ENCODE results near the gene JMJD7.

The JMJD7 gene

DNA sequence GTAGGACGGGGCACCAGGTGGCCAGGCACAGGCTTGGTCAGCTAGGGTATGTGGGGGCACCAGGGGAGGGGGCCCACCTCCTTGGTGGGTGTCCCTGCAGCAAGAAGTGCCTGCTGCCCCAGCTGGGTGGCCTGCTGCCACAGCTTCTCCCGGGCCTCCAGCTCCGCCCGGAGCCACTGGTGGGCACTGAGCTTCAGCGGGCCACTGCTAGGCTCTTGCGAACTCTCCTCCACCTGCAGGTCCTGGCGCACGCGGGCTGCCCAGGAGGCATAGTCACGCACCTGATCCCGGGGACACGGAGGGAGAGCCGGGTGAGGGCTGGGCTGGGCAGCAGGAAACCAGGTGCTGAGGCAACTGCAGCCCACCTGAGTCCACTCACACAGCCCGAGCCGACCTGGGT is 40.4 kb downstream of the JMJD7 start:
- DNase-seq: no peak

DNA sequence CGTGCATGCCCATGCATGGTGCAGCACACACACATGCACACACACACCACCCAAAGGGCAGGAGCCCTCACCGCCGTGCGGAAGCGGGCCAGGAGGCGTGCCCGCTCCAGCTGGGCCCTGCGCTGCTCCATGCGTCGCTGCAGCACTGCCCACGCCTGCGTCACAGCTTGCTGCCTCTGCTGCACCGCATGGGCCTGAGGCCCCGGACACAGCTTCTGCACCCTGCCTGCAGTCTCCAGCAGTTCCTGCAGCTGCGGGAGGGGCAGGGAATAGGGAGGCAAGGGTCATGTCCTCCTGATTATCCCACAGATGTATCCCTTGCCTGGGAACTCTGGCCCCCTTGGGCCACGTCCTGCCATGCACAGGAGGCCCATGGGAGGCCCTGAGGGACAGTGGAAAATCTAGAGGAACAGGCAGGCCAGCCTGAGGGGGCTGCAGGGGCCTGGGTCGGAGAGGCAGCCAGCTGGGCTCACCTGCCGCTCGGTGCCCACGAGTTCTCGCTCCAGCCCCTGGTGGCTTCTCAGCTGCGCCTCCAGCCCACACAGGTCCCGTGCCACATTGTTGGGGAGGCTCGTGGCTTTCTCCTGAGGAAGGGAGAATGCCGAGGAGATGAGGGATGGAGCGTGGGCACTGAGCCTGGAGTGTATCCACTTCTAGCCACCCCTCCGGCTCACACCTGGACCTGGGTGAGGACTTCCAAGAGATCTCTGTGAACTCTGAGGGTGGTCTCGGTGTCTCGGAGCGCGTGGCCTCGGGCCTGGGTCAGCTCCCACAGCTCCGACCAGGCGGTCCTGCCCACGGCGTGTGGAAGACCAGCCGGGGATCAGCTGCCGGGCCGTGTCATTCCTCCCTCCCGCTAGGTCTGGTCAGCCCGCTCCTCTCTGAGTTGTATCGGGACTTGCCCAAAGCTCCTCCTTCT is 42.1 kb downstream of the JMJD7 start:
- no peak for DNase-seq

DNA sequence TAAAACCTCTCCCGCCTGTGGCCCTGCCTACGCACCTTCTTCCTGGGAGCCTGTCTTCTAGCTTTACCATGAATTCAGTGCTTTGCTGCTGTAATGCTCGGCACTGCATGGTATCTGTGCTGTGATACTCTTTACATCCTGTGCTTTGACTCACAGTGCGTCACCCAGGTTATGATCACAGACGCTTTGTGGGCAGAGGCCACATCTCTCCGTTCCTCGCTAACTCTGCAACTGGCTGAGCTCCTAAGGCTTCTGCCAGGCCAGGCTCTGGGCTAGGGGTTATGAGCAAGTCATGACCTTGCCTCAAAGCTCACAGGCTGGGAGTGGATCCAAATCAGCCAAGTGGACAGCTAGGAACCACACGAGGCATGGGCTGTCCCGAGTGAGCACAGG is 42.8 kb downstream of the JMJD7 start:
- DNase-seq: no peak

DNA sequence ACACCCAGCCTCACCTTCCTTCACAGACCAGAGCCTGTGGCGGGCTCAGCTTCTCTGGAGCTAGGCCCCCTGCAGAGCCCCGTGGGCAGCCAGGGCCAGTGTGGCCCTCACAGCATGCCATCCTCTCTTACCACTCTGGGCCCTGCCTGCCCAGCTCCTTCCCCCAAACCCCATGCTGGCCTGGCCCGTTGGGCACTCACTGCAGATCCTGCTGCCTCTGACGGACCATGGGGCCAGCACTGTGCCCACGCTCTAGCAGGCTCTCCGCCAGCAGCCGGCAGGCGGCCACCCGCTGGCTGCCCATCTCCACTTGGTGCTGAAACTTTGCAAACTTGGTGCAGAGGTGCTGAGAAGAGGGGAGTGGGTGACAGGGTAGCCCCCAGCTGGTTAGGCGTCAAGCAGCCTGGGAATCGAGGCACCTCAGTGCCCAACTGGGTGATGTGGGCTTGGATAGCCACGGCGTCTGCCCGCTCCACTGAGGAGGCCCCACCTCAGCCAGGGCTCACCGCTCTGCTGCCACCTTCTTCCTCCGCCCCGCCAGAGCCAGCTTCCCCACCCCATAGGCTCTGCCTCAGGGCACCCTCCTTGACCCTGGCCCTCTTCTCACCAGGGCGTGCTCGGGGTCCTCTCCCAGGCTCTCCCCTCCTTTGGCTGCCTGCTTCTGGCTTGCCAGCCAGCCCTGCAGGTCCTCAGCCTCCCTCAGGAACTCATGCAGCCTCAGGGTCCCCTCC is 43.4 kb downstream of the JMJD7 start:
- no peak for DNase-seq

GRCh38 chr15:41872166-41872747 is 44.4 kb downstream of the JMJD7 start:
- no peak for DNase-seq

- peak; percentile 48 for DNase-seq
These were observed 45.8 kb downstream of the JMJD7 start for GRCh38 chr15:41873711-41874110.

- no peak for DNase-seq
These were observed 46.8 kb downstream of the JMJD7 start for GRCh38 chr15:41874736-41875135.

GRCh38 chr15:41876007-41876406 is 48.1 kb downstream of the JMJD7 start:
- peak; percentile 51 for DNase-seq

GRCh38 chr15:41876689-41877088 is 48.8 kb downstream of the JMJD7 start:
- no peak for DNase-seq

- peak; percentile 45 for DNase-seq
These were observed 49.9 kb downstream of the JMJD7 start for GRCh38 chr15:41877631-41878354.

DNA sequence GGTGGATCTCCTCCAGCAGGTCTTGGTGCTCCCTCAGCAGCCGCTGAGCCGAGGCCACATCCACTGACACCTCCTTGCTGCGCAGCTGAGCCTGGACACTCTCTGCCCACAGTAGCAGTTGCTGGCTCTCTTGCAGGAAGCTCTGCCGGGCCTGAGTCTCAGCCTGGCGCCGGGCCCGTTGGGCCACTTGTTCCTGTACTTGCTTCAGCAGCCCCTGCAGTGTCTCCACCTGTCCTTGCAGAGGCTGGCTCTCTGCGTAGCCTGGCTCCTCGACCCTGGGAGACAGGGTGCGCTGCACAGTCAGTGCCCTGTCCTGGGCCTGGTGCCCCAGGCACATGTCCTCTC is 50.4 kb downstream of the JMJD7 start:
- peak; percentile 61 for DNase-seq

DNA sequence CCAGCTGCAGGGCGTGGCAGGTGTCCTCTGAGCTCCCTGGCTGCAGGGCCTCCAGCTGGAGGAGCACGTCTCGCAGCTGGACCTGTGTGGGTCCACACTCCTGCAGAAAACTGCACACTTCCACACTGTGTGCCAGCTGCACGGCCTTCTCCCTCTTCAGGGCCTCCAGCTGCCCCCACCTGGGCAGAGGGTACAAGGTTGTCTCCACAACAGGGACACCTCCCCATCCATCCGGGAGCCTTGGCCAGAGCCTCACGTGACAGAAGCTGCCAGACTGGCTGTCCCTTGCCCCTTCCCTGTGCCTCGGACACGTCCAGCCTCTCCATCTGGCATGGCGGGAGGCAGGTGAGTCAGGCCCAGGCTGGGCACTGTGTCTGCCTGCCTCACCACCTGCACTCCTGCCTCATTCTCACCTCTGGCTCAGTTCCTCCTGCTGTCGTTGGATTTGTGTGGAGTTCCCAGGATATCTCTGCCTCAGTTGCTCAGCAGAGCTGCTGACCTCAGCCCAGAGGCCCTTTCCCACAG is 51.5 kb downstream of the JMJD7 start:
- DNase-seq: no peak

- DNase-seq: no peak
These were observed 52.4 kb downstream of the JMJD7 start for GRCh38 chr15:41880156-41880877.

DNA sequence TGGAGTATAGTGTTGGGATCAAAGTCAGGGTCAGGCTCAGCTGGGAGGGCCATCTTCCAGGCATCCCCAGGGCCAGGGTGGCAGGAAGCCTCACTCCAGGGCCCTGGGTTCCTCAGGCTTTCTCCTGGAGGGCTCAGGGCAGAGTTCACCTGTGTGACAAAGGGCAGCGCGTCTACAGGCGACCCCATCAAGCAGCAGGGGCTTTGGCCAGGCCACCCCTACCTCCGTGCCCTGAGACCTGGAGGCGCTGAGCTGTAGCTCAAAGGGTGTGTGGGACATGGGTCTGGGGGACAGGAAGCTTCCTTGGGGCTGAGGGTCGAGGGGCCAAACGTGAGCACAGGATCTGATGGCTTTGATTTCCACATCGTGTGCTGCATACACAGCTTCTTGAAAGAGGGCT is 53.2 kb downstream of the JMJD7 start:
- no peak for DNase-seq

DNA sequence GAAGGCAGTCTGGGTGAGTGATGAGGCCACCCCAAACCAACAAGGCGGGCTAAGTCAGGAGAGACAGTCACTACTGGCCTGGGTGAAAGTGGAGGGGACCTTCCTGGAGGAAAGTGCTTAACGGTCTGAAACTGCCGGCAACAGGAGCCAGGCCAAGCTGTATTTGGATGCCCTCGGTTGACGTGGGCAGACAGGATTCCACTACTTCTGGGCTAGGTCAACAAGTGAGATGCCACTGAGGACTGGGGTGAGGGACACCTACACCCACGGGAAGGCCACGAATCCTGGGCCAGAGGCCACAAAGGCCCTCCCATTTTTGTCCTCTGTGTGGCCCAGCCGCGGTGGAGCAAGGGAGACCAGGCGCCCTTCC is 53.6 kb downstream of the JMJD7 start:
- no peak for DNase-seq

DNA sequence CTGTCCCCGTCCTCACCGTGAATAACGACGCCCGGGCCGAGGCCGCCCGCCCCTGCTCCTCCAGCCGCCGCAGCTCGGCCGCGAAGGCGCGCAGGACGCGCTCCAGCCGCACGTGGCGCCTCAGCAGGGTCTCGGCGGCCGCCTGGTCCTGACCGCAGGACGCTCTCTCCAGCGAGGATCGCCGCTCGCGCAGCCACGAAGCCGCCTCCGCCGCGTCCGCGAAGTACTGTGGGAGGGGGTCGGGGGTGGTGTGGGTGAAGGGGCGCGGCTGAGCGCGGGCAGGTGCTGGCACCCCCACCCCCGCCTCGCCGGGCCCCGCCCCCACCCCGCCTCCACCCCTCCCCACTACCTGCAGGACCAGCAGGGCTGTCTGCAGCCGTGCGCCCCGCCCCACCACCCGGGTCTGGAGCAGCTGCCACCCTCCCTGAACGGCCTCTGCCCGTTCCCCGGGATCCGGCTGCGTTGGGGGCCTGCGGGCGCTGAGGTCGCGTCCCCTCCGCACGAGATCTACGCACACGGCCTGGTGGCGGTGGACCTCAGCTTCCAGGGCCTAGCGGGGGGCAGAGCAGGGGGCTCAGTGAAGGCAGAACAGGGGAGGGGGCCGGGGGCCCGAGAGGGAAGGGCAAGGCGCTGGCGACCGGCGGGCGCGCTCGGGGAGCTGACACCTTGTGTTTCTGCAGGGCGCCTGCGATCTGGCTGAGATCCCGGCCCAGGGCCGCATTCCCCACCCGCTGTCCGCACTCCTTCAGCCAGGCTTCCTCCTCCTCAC is 54.2 kb downstream of the JMJD7 start:
- DNase-seq: no peak

DNA sequence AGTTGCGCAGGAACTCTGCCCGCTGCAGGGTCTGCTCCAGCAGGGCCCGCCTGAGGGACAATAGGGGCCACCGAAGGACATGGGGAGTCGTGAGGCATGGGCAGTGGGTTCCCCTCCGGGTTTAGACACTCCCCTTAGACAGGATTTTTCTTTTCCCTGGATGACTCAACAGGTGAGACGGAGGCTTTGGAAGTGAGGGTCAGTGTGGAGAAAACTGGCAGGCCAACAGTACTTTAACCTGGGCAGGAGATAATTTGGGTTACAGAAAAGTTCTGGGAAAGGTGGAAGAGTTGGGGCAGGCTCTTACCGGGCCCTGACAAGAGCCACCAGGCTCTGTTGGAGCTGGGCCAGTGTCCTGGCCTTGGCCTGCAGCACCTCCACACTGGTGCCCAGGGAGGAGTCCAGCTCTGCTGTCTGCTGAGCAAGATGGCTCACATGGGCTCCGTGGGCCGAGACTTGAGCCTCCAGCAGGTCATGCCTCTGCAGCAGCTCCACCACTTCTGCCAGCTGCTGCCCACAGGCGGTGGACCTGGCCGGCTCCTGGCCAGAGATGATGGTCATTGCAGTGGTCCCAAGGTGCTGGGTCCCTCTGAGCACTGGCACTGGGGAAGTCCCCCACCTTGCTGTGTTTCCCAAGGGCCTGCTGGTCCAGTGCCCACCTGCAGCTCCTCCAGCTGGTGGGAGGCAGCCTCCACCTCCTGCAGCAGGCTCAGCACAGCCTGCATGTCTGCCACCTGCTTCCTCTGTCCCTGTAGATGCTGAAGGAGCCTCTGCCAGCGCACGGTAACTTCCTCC is 55.0 kb downstream of the JMJD7 start:
- no peak for DNase-seq

- DNase-seq: no peak
These were observed 55.6 kb downstream of the JMJD7 start for GRCh38 chr15:41883484-41883825.

GRCh38 chr15:41884458-41884857 is 56.6 kb downstream of the JMJD7 start:
- no peak for DNase-seq

- no peak for DNase-seq
These were observed 57.4 kb downstream of the JMJD7 start for GRCh38 chr15:41885321-41885720.

- DNase-seq: no peak
These were observed 57.9 kb downstream of the JMJD7 start for GRCh38 chr15:41885841-41886240.

All from DMS79 treated with DMSO at 0.1 percent for 48 hours (cell line).